PC-9 (cell line): ENCODE data around the gene NTF3.

Experiments
- EZH2 ChIP-seq: fragments of 200-600 bp; sonication (generic); IDR thresholded peaks from 2 replicates; pipeline ENCODE4 v1.8.0; 2017; ENCODE audit warnings: antibody characterized with exemption, low read depth
- TF ChIP-seq, protein P1 (sequence below): fragments of 200-600 bp; sonication (generic); conservative IDR thresholded peaks from 2 replicates; pipeline ENCODE4 v1.6.1; 2017; ENCODE audit warnings: mixed run types, antibody characterized with exemption, mild to moderate bottlenecking, moderate library complexity

GRCh38 chr12:5396541-5396940 is 35.4 kb upstream of the NTF3 start:
- TF ChIP-seq, protein P1, sequence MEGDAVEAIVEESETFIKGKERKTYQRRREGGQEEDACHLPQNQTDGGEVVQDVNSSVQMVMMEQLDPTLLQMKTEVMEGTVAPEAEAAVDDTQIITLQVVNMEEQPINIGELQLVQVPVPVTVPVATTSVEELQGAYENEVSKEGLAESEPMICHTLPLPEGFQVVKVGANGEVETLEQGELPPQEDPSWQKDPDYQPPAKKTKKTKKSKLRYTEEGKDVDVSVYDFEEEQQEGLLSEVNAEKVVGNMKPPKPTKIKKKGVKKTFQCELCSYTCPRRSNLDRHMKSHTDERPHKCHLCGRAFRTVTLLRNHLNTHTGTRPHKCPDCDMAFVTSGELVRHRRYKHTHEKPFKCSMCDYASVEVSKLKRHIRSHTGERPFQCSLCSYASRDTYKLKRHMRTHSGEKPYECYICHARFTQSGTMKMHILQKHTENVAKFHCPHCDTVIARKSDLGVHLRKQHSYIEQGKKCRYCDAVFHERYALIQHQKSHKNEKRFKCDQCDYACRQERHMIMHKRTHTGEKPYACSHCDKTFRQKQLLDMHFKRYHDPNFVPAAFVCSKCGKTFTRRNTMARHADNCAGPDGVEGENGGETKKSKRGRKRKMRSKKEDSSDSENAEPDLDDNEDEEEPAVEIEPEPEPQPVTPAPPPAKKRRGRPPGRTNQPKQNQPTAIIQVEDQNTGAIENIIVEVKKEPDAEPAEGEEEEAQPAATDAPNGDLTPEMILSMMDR = no peak
- no peak for TF ChIP-seq EZH2
